Measurements from ENCODE around the gene SECISBP2L. TPM values are rescaled to one million over a fixed set of nuclear protein-coding genes. Genes with fewer than 3 reads are reported as not detected.

The SECISBP2L gene
- total RNA-seq, 1 experiment from 2014 or later = 24.7 TPM

GRCh38 chr15:49088996-49089395 is 42.8 kb upstream of the SECISBP2L start:
- Histone ChIP-seq H3K4me1 (ENCODE audit: insufficient read depth, low read length) (no peaks in the 10 kb centered on the region), H4K20me1 (ENCODE audit: control insufficient read depth, insufficient read depth, insufficient read length) (no peaks in the 10 kb centered on the region), H4K5ac (ENCODE audit: insufficient read length, low read depth, low read length) (no peak overlapping the region), H2BK120ac (ENCODE audit: low read depth, low read length, poor library complexity, severe bottlenecking) (no peak overlapping the region), H3T11ph (ENCODE audit: low read length) (no peak overlapping the region), H4K91ac (ENCODE audit: insufficient read length, low read depth, low read length) (no peak overlapping the region), H3K27me3 (ENCODE audit: insufficient read depth, low read length) (no peaks in the 10 kb centered on the region; the same call in 1 of the 2 replicates), H2BK20ac (ENCODE audit: low read depth, low read length, poor library complexity, severe bottlenecking) (no peak overlapping the region), H3K9me3 (ENCODE audit: control insufficient read depth, low read depth, low read length) (no peaks in the 10 kb centered on the region), H2BK5ac (ENCODE audit: insufficient read length, low read length) (no peak overlapping the region), H3K9ac (ENCODE audit: extremely low read depth, insufficient read length, low read length) (no peak overlapping the region), H2AK5ac (ENCODE audit: insufficient read length, low read length) (no peak overlapping the region), H3K23me2 (ENCODE audit: insufficient read length, low read depth, low read length, poor library complexity, severe bottlenecking) (no peaks in the 10 kb centered on the region), H2AFZ (ENCODE audit: low read length) (no peak overlapping the region), H2BK15ac (ENCODE audit: low read depth, low read length) (no peak overlapping the region), H3K27ac (ENCODE audit: insufficient read length, low read depth, low read length) (no peak overlapping the region), H3K79me1 (ENCODE audit: insufficient read depth, low read depth, low read length, poor library complexity, severe bottlenecking) (no peaks in the 10 kb centered on the region), H2BK12ac (ENCODE audit: insufficient read length, low read depth, low read length) (no peak overlapping the region), H4K8ac (replicated peaks; ENCODE audit: insufficient read length, low read depth, low read length) (no peak overlapping the region), H3K14ac (ENCODE audit: insufficient read depth, low read length) (no peak overlapping the region), H3K4me2 (ENCODE audit: insufficient read depth, insufficient read length, low read length) (no peak overlapping the region), H3K56ac (ENCODE audit: insufficient read length, low read depth, low read length) (no peak overlapping the region), H3K79me2 (ENCODE audit: insufficient read depth, low read length) (no peaks in the 10 kb centered on the region), H3K4ac (ENCODE audit: low read depth, low read length) (no peak overlapping the region), H3K23ac (ENCODE audit: insufficient read length, low read depth, low read length) (no peak overlapping the region), H3K18ac (ENCODE audit: insufficient read length, low read depth, low read length) (no peak overlapping the region)
- Mint-ChIP-seq H3K9me3 (no peaks in the 10 kb centered on the region), H3K4me3 (no peak overlapping the region), H3K27ac (no peak overlapping the region), H3K27me3 (ENCODE audit: low read depth) (no peaks in the 10 kb centered on the region; the same call in 1 of the 2 replicates), H3K36me3 (ENCODE audit: insufficient read depth in 1 of 3, low read depth in 3 of 3) (no peaks in the 10 kb centered on the region), H3K4me1 (no peaks in the 10 kb centered on the region)
- no peak for DNase-seq
- no peak for TF ChIP-seq CTCF (conservative IDR thresholded peaks at IDR 0.05)
- no CpG with 5 or more reads among the region's 4 CpGs for WGBS (ENCODE audit: extremely low coverage, insufficient read length, low lambda C conversion rate)

Measured in H9 (cell line).